GM12878 (cell line): ENCODE data around the gene STARD13.

Experiments used
- BHLHE40 ChIP-seq, 2 experiments: fragments of 450-650 bp in 1 of 2; IDR thresholded peaks; 2 replicates each; pipeline ENCODE4 v1.6.1; 2011 to 2017; ENCODE audit warnings: low read depth in 2 of 2, borderline replicate concordance in 1 of 2, improper control_type of control experiment in 1 of 2, low read length in 1 of 2, mild to moderate bottlenecking in 1 of 2
- BMI1 ChIP-seq: fragments of 450-650 bp; IDR thresholded peaks from 2 replicates; pipeline ENCODE4 v1.6.1; 2016; ENCODE audit warnings: mild to moderate bottlenecking, moderate library complexity, borderline replicate concordance
- ELK1 ChIP-seq: IDR thresholded peaks from 2 replicates; pipeline ENCODE4 v1.6.1; 2012; ENCODE audit warnings: low read depth, low read length, improper control_type of control experiment
- ESRRA ChIP-seq: IDR thresholded peaks from 2 replicates; pipeline ENCODE4 v1.6.1; 2012; ENCODE audit warnings: mild to moderate bottlenecking, low read length, improper control_type of control experiment
- EZH2 ChIP-seq: IDR thresholded peaks from 2 replicates; pipeline ENCODE4 v1.6.1; 2012; ENCODE audit warnings: low read depth, mild to moderate bottlenecking, control low read depth, inconsistent platforms, low read length, borderline replicate concordance; ENCODE audit not compliant: control insufficient read depth
- GABPA ChIP-seq: IDR thresholded peaks from 2 replicates; pipeline ENCODE4 v1.6.1; 2014; ENCODE audit warnings: antibody characterized with exemption, low read depth, mild to moderate bottlenecking, inconsistent platforms
- NRF1 ChIP-seq: conservative IDR thresholded peaks from 2 replicates; pipeline ENCODE4 v1.6.1; 2011; ENCODE audit warnings: mild to moderate bottlenecking, low read depth, low read length, improper control_type of control experiment
- RBBP5 ChIP-seq: fragments of 200-600 bp; sonication (generic); conservative IDR thresholded peaks from 2 replicates; pipeline ENCODE4 v1.6.1; 2016
- STAT3 ChIP-seq: IDR thresholded peaks from 2 replicates; pipeline ENCODE4 v1.6.1; 2011; ENCODE audit warnings: low read depth, low read length, improper control_type of control experiment
- TF ChIP-seq, protein P1 (sequence below), 3 experiments: IDR thresholded peaks in 2 of 3; conservative IDR thresholded peaks in 1 of 3; 2 replicates each; pipeline ENCODE4 v1.5.1; 2011; ENCODE audit warnings: low read depth in 3 of 3, low read length in 3 of 3, mild to moderate bottlenecking in 3 of 3, control low read depth in 2 of 3, moderate library complexity in 2 of 3, inconsistent platforms in 1 of 3, mixed read lengths in 1 of 3; ENCODE audit not compliant: control insufficient read depth in 2 of 3, insufficient read depth in 1 of 3; ENCODE audit errors: extremely low read depth in 1 of 3

DNA sequence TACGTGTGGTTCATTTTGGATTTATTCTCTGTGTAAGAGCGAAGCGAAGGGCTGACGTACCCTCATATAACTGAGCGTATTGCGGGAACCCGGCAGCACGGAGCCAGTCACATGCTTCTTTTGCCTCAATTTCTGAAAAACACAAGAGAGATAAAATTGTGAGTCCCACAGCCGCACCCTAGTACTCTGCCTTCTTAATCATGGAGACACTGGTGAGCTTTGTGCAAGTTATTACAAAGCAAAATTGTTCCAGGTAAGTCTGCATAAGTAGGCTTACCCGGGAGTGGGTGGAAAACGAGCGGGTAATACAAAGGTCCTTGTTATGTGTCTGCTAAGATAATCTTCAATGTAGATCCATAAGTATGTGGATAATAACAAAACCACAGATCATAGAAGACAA, 118.1 kb downstream of the STARD13 start:
- no peak for TF ChIP-seq BHLHE40 (IDR thresholded peaks at IDR 0.05; ENCODE audit: borderline replicate concordance in 1 of 2, low read depth in 2 of 2, low read length in 1 of 2)
- TF ChIP-seq, protein P1, sequence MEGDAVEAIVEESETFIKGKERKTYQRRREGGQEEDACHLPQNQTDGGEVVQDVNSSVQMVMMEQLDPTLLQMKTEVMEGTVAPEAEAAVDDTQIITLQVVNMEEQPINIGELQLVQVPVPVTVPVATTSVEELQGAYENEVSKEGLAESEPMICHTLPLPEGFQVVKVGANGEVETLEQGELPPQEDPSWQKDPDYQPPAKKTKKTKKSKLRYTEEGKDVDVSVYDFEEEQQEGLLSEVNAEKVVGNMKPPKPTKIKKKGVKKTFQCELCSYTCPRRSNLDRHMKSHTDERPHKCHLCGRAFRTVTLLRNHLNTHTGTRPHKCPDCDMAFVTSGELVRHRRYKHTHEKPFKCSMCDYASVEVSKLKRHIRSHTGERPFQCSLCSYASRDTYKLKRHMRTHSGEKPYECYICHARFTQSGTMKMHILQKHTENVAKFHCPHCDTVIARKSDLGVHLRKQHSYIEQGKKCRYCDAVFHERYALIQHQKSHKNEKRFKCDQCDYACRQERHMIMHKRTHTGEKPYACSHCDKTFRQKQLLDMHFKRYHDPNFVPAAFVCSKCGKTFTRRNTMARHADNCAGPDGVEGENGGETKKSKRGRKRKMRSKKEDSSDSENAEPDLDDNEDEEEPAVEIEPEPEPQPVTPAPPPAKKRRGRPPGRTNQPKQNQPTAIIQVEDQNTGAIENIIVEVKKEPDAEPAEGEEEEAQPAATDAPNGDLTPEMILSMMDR (IDR thresholded peaks at IDR 0.05 in 2 of 3, conservative IDR thresholded peaks at IDR 0.05 in 1 of 3; ENCODE audit: control insufficient read depth in 2 of 3, extremely low read depth in 1 of 3, insufficient read depth in 1 of 3, low read depth in 3 of 3, low read length in 3 of 3) = no peak
- no peak for TF ChIP-seq RBBP5
- TF ChIP-seq EZH2 = no peak
- no peak for TF ChIP-seq GABPA
- TF ChIP-seq BMI1 = no peak
- no peak for TF ChIP-seq ELK1
- TF ChIP-seq ESRRA = no peak
- no peak for TF ChIP-seq STAT3
- TF ChIP-seq NRF1 = no peak
